Measurements from ENCODE around the gene CIC.

Gene CIC

GRCh38 chr19:42278452-42279154 is 9.6 kb downstream of the CIC start:
- no peak for DNase-seq

GRCh38 chr19:42279155-42279901 is 10.3 kb downstream of the CIC start:
- no peak for DNase-seq

- peak; percentile 86 to 90 for DNase-seq
These were observed 11.1 kb downstream of the CIC start for GRCh38 chr19:42279902-42280814.

- DNase-seq = no peak
These were observed 11.7 kb downstream of the CIC start for GRCh38 chr19:42280815-42281145.

- DNase-seq = no peak
These were observed 12.2 kb downstream of the CIC start for GRCh38 chr19:42281146-42281826.

- no peak for DNase-seq
These were observed 13.0 kb downstream of the CIC start for GRCh38 chr19:42281827-42282762.

- DNase-seq = no peak
These were observed 13.8 kb downstream of the CIC start for GRCh38 chr19:42282819-42283187.

- peak; percentile 95 to 98 for DNase-seq
These were observed 14.4 kb downstream of the CIC start for GRCh38 chr19:42283188-42284065.

GRCh38 chr19:42284066-42284501 is 15.0 kb downstream of the CIC start:
- DNase-seq = peak; percentile 80 to 92

GRCh38 chr19:42284591-42285341 is 15.7 kb downstream of the CIC start:
- DNase-seq = no peak

- no peak for DNase-seq
These were observed 16.5 kb downstream of the CIC start for GRCh38 chr19:42285541-42285941.

- DNase-seq = no peak
These were observed 16.9 kb downstream of the CIC start for GRCh38 chr19:42285988-42286348.

GRCh38 chr19:42286349-42287016 is 17.4 kb downstream of the CIC start:
- no peak for DNase-seq

GRCh38 chr19:42287017-42287826 is 18.2 kb downstream of the CIC start:
- DNase-seq = no peak

- DNase-seq = no peak
These were observed 18.7 kb downstream of the CIC start for GRCh38 chr19:42287827-42288107.

- DNase-seq = no peak
These were observed 19.3 kb downstream of the CIC start for GRCh38 chr19:42288387-42288786.

- DNase-seq = no peak
These were observed 20.0 kb downstream of the CIC start for GRCh38 chr19:42288881-42289555.

- no peak for DNase-seq
These were observed 20.5 kb downstream of the CIC start for GRCh38 chr19:42289556-42290041.
